NB4 (cell line): ENCODE measurements around the gene MINAR1.
"Not testable (repeated sequence)": the region's sequence is repeated elsewhere in the genome, so short reads cannot be mapped to it uniquely, and the experiment has no call there.

Source experiments
- DNase-seq: peaks from one replicate; pipeline ENCODE4 v3.0.0; 2010; ENCODE audit warnings: low read depth
- H3K4me3 ChIP-seq: one replicate; pipeline ENCODE4 v1.5.1; 2011; ENCODE audit warnings: mild to moderate bottlenecking, low read depth, low read length, moderate library complexity
- MYC ChIP-seq: IDR thresholded peaks from 2 replicates; pipeline ENCODE4 v1.6.1; 2011; ENCODE audit warnings: low read depth, low read length
- POLR2A ChIP-seq: IDR thresholded peaks from 2 replicates; pipeline ENCODE4 v1.6.1; 2011; ENCODE audit warnings: mild to moderate bottlenecking; ENCODE audit not compliant: insufficient read length; ENCODE audit errors: extremely low read depth
- TF ChIP-seq, protein P1 (sequence below): IDR thresholded peaks from one replicate; pipeline ENCODE4 v1.5.1; 2012; ENCODE audit warnings: low read depth, low read length
- TF ChIP-seq, protein P2 (sequence below): IDR thresholded peaks from 2 replicates; pipeline ENCODE4 v1.6.1; 2011; ENCODE audit warnings: low read depth, low read length

Gene MINAR1

DNA sequence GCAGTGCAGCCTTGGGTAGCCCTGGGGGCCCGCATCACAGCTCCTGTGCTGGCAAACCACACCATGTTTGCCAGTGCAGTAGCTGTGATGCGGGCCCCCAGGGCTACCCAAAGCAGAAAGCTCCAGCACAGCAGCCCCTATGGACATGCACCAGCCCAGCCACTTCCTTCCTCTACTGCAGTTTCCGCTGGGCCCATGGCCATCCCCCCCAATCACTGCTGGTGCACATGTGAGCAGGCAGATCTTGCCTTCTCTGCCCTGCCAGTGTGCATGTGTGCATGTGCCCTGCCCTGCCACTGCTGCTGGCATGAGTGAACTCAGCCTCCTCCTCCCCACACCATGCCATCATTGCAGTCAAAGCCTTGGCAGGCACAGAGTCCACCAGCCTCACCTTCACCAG is 20.1 kb upstream of the MINAR1 start:
- DNase-seq = no peak
- no peak for TF ChIP-seq POLR2A
- no peak for TF ChIP-seq MYC
- TF ChIP-seq, protein P1, sequence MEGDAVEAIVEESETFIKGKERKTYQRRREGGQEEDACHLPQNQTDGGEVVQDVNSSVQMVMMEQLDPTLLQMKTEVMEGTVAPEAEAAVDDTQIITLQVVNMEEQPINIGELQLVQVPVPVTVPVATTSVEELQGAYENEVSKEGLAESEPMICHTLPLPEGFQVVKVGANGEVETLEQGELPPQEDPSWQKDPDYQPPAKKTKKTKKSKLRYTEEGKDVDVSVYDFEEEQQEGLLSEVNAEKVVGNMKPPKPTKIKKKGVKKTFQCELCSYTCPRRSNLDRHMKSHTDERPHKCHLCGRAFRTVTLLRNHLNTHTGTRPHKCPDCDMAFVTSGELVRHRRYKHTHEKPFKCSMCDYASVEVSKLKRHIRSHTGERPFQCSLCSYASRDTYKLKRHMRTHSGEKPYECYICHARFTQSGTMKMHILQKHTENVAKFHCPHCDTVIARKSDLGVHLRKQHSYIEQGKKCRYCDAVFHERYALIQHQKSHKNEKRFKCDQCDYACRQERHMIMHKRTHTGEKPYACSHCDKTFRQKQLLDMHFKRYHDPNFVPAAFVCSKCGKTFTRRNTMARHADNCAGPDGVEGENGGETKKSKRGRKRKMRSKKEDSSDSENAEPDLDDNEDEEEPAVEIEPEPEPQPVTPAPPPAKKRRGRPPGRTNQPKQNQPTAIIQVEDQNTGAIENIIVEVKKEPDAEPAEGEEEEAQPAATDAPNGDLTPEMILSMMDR = no peak
- TF ChIP-seq, protein P2, sequence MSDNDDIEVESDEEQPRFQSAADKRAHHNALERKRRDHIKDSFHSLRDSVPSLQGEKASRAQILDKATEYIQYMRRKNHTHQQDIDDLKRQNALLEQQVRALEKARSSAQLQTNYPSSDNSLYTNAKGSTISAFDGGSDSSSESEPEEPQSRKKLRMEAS = no peak
- no peak overlapping the region for H3K4me3 ChIP-seq

DNA sequence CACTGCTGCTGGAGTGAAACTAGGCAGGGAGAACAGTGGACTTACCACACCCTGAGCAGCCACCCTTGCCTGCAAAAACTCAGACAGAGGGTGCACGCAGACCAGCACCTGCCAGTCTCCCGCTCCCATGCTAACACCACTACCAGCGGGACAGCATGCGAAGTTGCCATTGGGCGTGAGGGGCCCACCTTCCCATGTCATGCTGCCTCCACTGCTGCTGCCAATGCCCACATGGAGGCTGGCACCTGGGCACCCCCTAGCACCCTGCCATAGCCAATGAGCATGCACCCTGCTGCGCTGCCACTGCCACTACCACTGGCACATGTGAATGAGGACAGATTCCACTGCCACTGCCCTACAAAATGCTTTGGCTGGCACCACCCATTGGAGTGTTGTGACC is 19.7 kb upstream of the MINAR1 start:
- TF ChIP-seq, protein P1 = no peak
- no peak for TF ChIP-seq MYC
- TF ChIP-seq, protein P2 = no peak
- no peak for TF ChIP-seq POLR2A
- DNase-seq = no peak
- H3K4me3 ChIP-seq = no peak overlapping the region

DNA sequence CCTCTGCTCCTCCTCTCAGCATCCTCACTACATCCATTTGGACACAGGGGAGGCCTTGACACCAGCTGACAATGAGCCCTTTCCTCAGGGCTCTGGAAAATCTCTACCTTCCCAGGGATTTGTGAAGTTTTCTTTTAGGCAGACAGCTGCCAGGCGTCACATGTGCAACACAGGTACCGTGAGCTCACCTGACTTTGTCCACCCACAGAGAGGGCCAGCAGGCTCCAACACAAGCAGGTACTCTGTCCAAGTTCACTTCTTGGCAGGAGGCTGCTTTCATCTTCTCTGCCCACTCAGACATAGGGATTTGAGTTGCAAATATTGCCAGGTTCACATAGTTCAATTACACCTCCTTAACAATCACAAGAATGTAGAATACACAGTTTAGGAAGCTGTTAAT is 15.3 kb upstream of the MINAR1 start:
- TF ChIP-seq MYC (no peak), POLR2A (no peak)
- TF ChIP-seq, protein P1 = no peak
- TF ChIP-seq, protein P2 = no peak
- no peak for DNase-seq
- no peak overlapping the region for H3K4me3 ChIP-seq

DNA sequence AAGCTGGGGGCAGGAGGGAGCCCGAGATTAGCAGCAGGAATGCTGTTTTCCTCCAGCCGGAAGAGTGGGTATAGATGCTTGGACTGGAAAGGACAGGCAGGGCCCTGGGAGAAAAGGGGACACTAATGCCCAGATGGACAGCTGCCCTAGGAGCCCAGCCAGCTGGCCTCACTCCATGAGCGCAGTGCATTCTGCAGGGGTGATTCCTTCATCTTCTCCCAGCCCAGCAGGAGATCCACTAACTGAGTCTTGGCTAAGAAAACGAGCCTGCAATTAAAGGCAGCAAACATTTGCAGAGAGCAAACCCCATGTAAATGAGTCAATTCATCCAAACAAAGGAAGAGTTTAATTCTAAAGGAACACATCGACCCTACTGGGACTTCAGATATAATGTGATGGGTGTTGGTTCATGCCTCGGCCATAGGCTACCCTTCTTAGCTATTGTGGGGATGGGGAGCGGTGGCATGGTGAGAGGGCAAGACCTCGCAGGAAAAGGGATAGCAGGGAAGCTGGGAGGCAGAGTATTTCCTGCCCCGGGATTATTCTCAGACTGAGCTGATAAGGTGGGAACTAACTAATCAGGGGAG is 13.3 kb upstream of the MINAR1 start:
- no peak for DNase-seq
- no peak overlapping the region for H3K4me3 ChIP-seq
- TF ChIP-seq, protein P1 = no peak
- TF ChIP-seq POLR2A (no peak), MYC (no peak)
- TF ChIP-seq, protein P2 = no peak

DNA sequence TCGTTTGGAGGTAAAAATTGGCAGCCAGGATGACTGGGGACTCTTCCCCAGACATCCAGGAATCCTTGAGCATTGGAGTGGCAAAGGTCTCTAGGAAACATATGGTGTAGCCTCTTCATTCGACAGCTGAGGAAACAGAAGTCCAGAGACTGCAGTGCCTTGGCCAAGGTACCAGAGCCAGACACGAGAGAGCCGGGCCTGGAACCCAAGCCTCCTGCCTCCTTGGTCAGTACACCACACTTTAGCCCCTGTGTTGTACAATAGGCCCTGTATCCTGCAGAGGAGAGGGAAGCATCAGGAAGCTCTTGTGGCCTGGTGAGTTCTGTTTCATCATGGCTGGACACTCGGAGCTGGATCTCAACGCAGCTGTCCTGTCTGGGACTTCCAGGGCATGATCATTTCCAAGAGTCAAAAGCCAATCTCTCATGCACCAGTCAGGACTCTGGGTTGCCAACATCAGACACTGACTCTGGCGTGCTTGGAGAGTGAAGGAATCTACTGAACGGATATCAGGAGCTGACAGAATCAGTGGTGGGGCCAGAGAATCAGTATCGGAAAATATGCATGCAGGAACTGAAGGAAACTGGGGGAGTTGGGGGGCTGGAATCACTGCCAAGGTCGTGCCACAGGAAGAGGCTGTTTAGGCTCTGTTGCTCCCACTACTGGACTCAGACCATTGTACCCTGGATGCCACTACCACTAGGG is 6.4 kb upstream of the MINAR1 start:
- no peak overlapping the region for H3K4me3 ChIP-seq
- no peak for DNase-seq
- TF ChIP-seq POLR2A (no peak), MYC (no peak)
- TF ChIP-seq, protein P1 = no peak
- TF ChIP-seq, protein P2 = no peak

DNA sequence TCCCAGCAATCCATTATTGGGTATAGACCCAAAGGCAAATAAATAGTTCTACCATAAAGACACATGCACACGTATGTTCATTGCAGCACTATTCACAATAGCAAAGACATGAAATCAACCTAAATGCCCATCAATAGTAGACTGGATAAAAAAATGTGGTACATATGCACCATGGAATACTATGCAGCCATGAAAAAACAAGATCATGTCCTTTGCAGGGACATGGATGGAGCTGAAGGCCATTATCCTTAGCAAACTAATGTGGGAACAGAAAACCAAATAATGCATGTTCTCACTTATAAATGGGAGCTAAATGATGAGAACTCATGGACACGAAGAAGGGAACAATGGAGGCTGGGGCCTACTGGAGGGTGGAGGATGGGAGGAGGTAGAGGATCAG is 5.2 kb upstream of the MINAR1 start:
- not testable (repeated sequence) for H3K4me3 ChIP-seq, DNase-seq
